Gastrocnemius medialis (tissue), 4 donors: ENCODE results near the gene ISL2. TPM values are rescaled to one million over a fixed set of nuclear protein-coding genes. Genes with fewer than 3 reads are reported as not detected.

Experiments used
- ATAC-seq, 2 donors: fragments of 150-250 bp; one replicate each; pipeline ENCODE4 v1.9.1; 2016
- DNase-seq, 2 donors: peaks; one replicate each; pipeline ENCODE4 v3.0.0-alpha.2; 2019
- H3K27ac ChIP-seq, 4 donors: fragments of 200-600 bp; sonication (generic); 1 replicate in 1 of 4; 2 replicates in 3 of 4; pipeline ENCODE4 v1.5.1; 2016 to 2018; ENCODE audit warnings: mild to moderate bottlenecking in 2 of 4, moderate library complexity in 1 of 4
- H3K27me3 ChIP-seq, 3 donors: fragments of 200-600 bp; sonication (generic) in 2 of 3; 1 replicate in 1 of 3; 2 replicates in 2 of 3; pipeline versions ENCODE4 v1.5.1 to v1.6.0; 2016 to 2019; ENCODE audit warnings: mild to moderate bottlenecking in 1 of 3, moderate library complexity in 1 of 3
- H3K36me3 ChIP-seq, 2 donors: fragments of 200-600 bp; sonication (generic) in 1 of 2; one replicate each; pipeline ENCODE4 v1.5.1; 2017 to 2018
- H3K4me1 ChIP-seq, 2 donors: fragments of 200-600 bp; sonication (generic) in 1 of 2; one replicate each; pipeline ENCODE4 v1.5.1; 2016 to 2017; ENCODE audit warnings: mild to moderate bottlenecking in 2 of 2
- H3K4me3 ChIP-seq, 4 donors: fragments of 200-600 bp; sonication (generic) in 3 of 4; 1 replicate in 1 of 4; 2 replicates in 3 of 4; pipeline ENCODE4 v1.5.1; 2016 to 2019; ENCODE audit warnings: mild to moderate bottlenecking in 2 of 4
- H3K9me3 ChIP-seq, 3 donors: fragments of 200-600 bp; sonication (generic) in 2 of 3; 1 replicate in 1 of 3; 2 replicates in 2 of 3; pipeline ENCODE4 v1.5.1; 2016 to 2019
- CTCF ChIP-seq, 5 experiments: fragments of 450-650 bp in 3 of 5; fragments of 200-600 bp in 2 of 5; sonication (generic) in 2 of 5; IDR thresholded peaks in 4 of 5; conservative IDR thresholded peaks in 1 of 5; 1 replicate in 4 of 5; 2 replicates in 1 of 5; pipeline ENCODE4 v1.5.1; 2016 to 2019; ENCODE audit warnings: antibody characterized with exemption in 5 of 5, mild to moderate bottlenecking in 3 of 5, moderate library complexity in 3 of 5
- POLR2A ChIP-seq, 2 donors: fragments of 450-650 bp; IDR thresholded peaks; one replicate each; pipeline ENCODE4 v1.6.1; 2017; ENCODE audit warnings: antibody characterized with exemption in 2 of 2, mild to moderate bottlenecking in 2 of 2, moderate library complexity in 2 of 2
- in situ Hi-C, 4 donors: fragments of 200-750 bp; cut with MboI; loops; one replicate each; pipeline versions ENCODE4 v1.15.0 to v1.8.0; 2017; ENCODE audit warnings: low sequenced_read_pairs in 4 of 4
- intact Hi-C: fragments of 100-400 bp; cut with DNase I; formaldehyde crosslinking; loops from one replicate; pipeline ENCODE4 v1.15.1; 2023; ENCODE audit warnings: low total_unique reads
- total RNA-seq, 4 donors: library from RNA; depleted of rRNA; stranded (reverse); fragments of >200 nt; gene quantifications; one replicate each; pipeline versions ENCODE4 v1.1.0 to v1.2.3, GENCODE V29; 2016

ISL2 gene
- total RNA-seq, 4 donors from 2014 or later, result not detected

GRCh38 chr15:76325704-76326103 is 10.9 kb upstream of the ISL2 start:
- ATAC-seq, result no peak
- in situ Hi-C loops, result loop anchor here in 1 of 4 donors (25.0 kb wide), 1 partner anchor 138 kb away; no protein-coding TSS in a partner anchor
- H3K4me3 ChIP-seq, result no peak overlapping the region

GRCh38 chr15:76327191-76328105 is 9.1 kb upstream of the ISL2 start:
- ATAC-seq, result peak; percentile 52 to 71
- Histone ChIP-seq H3K4me3 (no peak overlapping the region), H3K36me3 (no peaks in the 10 kb centered on the region), H3K4me1 (peaks cover 4 to 14% of the 10 kb centered on the region in 2 donors), H3K27ac (peak overlapping the region in 1 of 4 donors; percentile 73), H3K27me3 (peaks cover 0 to 9% (median 0%) of the 10 kb centered on the region in 3 donors), H3K9me3 (no peaks in the 10 kb centered on the region)
- in situ Hi-C loops (loop anchor here in 1 of 4 donors (25.0 kb wide), 1 partner anchor 140 kb away; no protein-coding TSS in a partner anchor), intact Hi-C loops (loop anchor here (5.0 kb wide), 1 partner anchor 175 kb away; no protein-coding TSS in a partner anchor)
- DNase-seq, result no peak
- TF ChIP-seq POLR2A (IDR thresholded peaks at IDR 0.05) (no peak), CTCF (IDR thresholded peaks at IDR 0.05 in 4 of 5, conservative IDR thresholded peaks at IDR 0.05 in 1 of 5) (no peak)

More at GRCh38 chr15:76325704-76326103, 10.9 kb upstream of the ISL2 start:
- Histone ChIP-seq H3K4me1 (peaks cover 4 to 14% of the 10 kb centered on the region in 2 donors), H3K36me3 (no peaks in the 10 kb centered on the region), H3K27ac (no peak overlapping the region), H3K9me3 (no peaks in the 10 kb centered on the region), H3K27me3 (peaks cover 0 to 9% (median 0%) of the 10 kb centered on the region in 3 donors)
- intact Hi-C loops, result loop anchor here (5.0 kb wide), 1 partner anchor 173 kb away; no protein-coding TSS in a partner anchor
- TF ChIP-seq POLR2A (IDR thresholded peaks at IDR 0.05) (no peak), CTCF (IDR thresholded peaks at IDR 0.05 in 4 of 5, conservative IDR thresholded peaks at IDR 0.05 in 1 of 5) (no peak)
- DNase-seq, result no peak

- in situ Hi-C loops (loop anchor here in 1 of 4 donors (25.0 kb wide), 1 partner anchor 141 kb away; no protein-coding TSS in a partner anchor), intact Hi-C loops (loop anchor here (5.0 kb wide), 1 partner anchor 176 kb away; no protein-coding TSS in a partner anchor)
These were observed 8.4 kb upstream of the ISL2 start for GRCh38 chr15:76328106-76328696.

More at GRCh38 chr15:76328106-76328696, 8.4 kb upstream of the ISL2 start:
- peaks cover 3 to 10% (median 4%) of the 10 kb centered on the region in 3 donors for H3K27me3 ChIP-seq
- TF ChIP-seq POLR2A (IDR thresholded peaks at IDR 0.05) (no peak), CTCF (IDR thresholded peaks at IDR 0.05 in 4 of 5, conservative IDR thresholded peaks at IDR 0.05 in 1 of 5) (no peak)
- peaks cover 4 to 14% of the 10 kb centered on the region in 2 donors for H3K4me1 ChIP-seq
- DNase-seq (no peak), ATAC-seq (no peak)
- no peaks in the 10 kb centered on the region for H3K36me3 ChIP-seq
- H3K4me3 ChIP-seq, result no peak overlapping the region
- peak overlapping the region in 1 of 4 donors; percentile 73 for H3K27ac ChIP-seq
- H3K9me3 ChIP-seq, result no peaks in the 10 kb centered on the region
